Loucy (cell line): ENCODE measurements around the gene SORCS2.

Experiments used
- H2AFZ ChIP-seq: fragments of 200-600 bp; sonication (generic); 2 replicates; pipeline ENCODE4 v1.6.0; 2016; ENCODE audit warnings: antibody characterized with exemption, mild to moderate bottlenecking, low read length, moderate library complexity
- H3F3A ChIP-seq: fragments of 200-600 bp; 2 replicates; pipeline ENCODE4 v1.6.0; 2016; ENCODE audit warnings: antibody characterized with exemption, low read depth, mild to moderate bottlenecking
- H3K27me3 ChIP-seq: fragments of 200-600 bp; sonication (generic); 2 replicates; pipeline ENCODE4 v1.6.1; 2014; ENCODE audit warnings: low read length, mild to moderate bottlenecking; ENCODE audit not compliant: insufficient read depth, poor library complexity, severe bottlenecking
- H3K36me3 ChIP-seq: fragments of 200-600 bp; sonication (generic); 2 replicates; pipeline ENCODE4 v1.6.1; 2016; ENCODE audit warnings: low read length; ENCODE audit not compliant: insufficient read depth
- H3K4me1 ChIP-seq: fragments of 200-600 bp; sonication (generic); 2 replicates; pipeline ENCODE4 v1.5.1; 2014; ENCODE audit warnings: low read length, mild to moderate bottlenecking; ENCODE audit not compliant: insufficient read depth, poor library complexity, severe bottlenecking
- H3K4me2 ChIP-seq: fragments of 200-600 bp; sonication (generic); 2 replicates; pipeline ENCODE4 v1.6.0; 2014; ENCODE audit warnings: antibody characterized with exemption, low read length, low read depth, mild to moderate bottlenecking; ENCODE audit not compliant: poor library complexity, severe bottlenecking
- H3K4me3 ChIP-seq: fragments of 200-600 bp; sonication (generic); 2 replicates; pipeline ENCODE4 v1.5.1; 2014; ENCODE audit warnings: low read length, mild to moderate bottlenecking, mixed read lengths; ENCODE audit not compliant: poor library complexity, severe bottlenecking
- H3K79me2 ChIP-seq: fragments of 200-600 bp; sonication (generic); 2 replicates; pipeline ENCODE4 v1.6.1; 2014; ENCODE audit warnings: low read length; ENCODE audit not compliant: insufficient read depth
- H3K9ac ChIP-seq: fragments of 200-600 bp; sonication (generic); 2 replicates; pipeline ENCODE4 v1.6.0; 2014; ENCODE audit warnings: mild to moderate bottlenecking, low read depth, low read length, moderate library complexity; ENCODE audit not compliant: poor library complexity, severe bottlenecking
- H3K9me2 ChIP-seq: fragments of 200-600 bp; sonication (generic); replicated peaks from 2 replicates; pipeline ENCODE4 v1.6.1; 2016; ENCODE audit warnings: low read depth, low read length, mixed read lengths
- H3K9me3 ChIP-seq: fragments of 200-600 bp; sonication (generic); 2 replicates; pipeline ENCODE4 v1.6.1; 2014; ENCODE audit warnings: mild to moderate bottlenecking, antibody characterized with exemption, low read length, low read depth; ENCODE audit not compliant: insufficient read depth
- H4K20me1 ChIP-seq: fragments of 200-600 bp; sonication (generic); 2 replicates; pipeline ENCODE4 v1.6.0; 2014; ENCODE audit warnings: antibody characterized with exemption, low read length, mild to moderate bottlenecking; ENCODE audit not compliant: insufficient read depth, poor library complexity, severe bottlenecking
- CTCF ChIP-seq: fragments of 200-600 bp; sonication (generic); conservative IDR thresholded peaks from 2 replicates; pipeline ENCODE4 v1.5.1; 2014; ENCODE audit warnings: mild to moderate bottlenecking, antibody characterized with exemption, low read length
- EZH2phosphoT487 ChIP-seq: fragments of 200-600 bp; IDR thresholded peaks from 2 replicates; pipeline ENCODE4 v1.6.1; 2018; ENCODE audit warnings: antibody characterized with exemption, mild to moderate bottlenecking, moderate library complexity, borderline replicate concordance

Gene SORCS2

GRCh38 chr4:7736436-7737267 is 544.3 kb downstream of the SORCS2 start:
- no peaks in the 10 kb centered on the region for H4K20me1 ChIP-seq

GRCh38 chr4:7737268-7737645 is 544.9 kb downstream of the SORCS2 start:
- H3K4me1 ChIP-seq = no peaks in the 10 kb centered on the region

More at GRCh38 chr4:7736436-7737267, 544.3 kb downstream of the SORCS2 start:
- Histone ChIP-seq H2AFZ (no peak overlapping the region), H3K4me2 (no peak overlapping the region), H3K79me2 (no peaks in the 10 kb centered on the region), H3K36me3 (no peaks in the 10 kb centered on the region), H3K27me3 (no peaks in the 10 kb centered on the region), H3K4me3 (no peak overlapping the region), H3K9me2 (no peaks in the 10 kb centered on the region), H3K9ac (no peak overlapping the region), H3K4me1 (no peaks in the 10 kb centered on the region), H3F3A (no peaks in the 10 kb centered on the region), H3K9me3 (peaks cover 5% of the 10 kb centered on the region; the same call in 1 of the 2 replicates)
- TF ChIP-seq CTCF (no peak), EZH2phosphoT487 (no peak)

GRCh38 chr4:7737752-7738457 is 545.6 kb downstream of the SORCS2 start:
- no peak overlapping the region for H3K4me3 ChIP-seq
- H3K36me3 ChIP-seq = no peaks in the 10 kb centered on the region
- H3K79me2 ChIP-seq = no peaks in the 10 kb centered on the region
- no peaks in the 10 kb centered on the region for H4K20me1 ChIP-seq
- no peaks in the 10 kb centered on the region for H3K9me2 ChIP-seq
- no peak overlapping the region for H3K9ac ChIP-seq
- no peak overlapping the region for H2AFZ ChIP-seq
- H3K4me2 ChIP-seq = no peak overlapping the region
- no peak for TF ChIP-seq EZH2phosphoT487
- peaks cover 5% of the 10 kb centered on the region; the same call in 1 of the 2 replicates for H3K9me3 ChIP-seq
- H3K27me3 ChIP-seq = no peaks in the 10 kb centered on the region
- no peaks in the 10 kb centered on the region for H3K4me1 ChIP-seq
- no peaks in the 10 kb centered on the region for H3F3A ChIP-seq

More at GRCh38 chr4:7737268-7737645, 544.9 kb downstream of the SORCS2 start:
- H4K20me1 ChIP-seq = no peaks in the 10 kb centered on the region
- no peaks in the 10 kb centered on the region for H3F3A ChIP-seq
- TF ChIP-seq CTCF = no peak
- no peak for TF ChIP-seq EZH2phosphoT487
- H3K9me2 ChIP-seq = no peaks in the 10 kb centered on the region
- H2AFZ ChIP-seq = no peak overlapping the region
- H3K36me3 ChIP-seq = no peaks in the 10 kb centered on the region
- no peaks in the 10 kb centered on the region for H3K79me2 ChIP-seq
- H3K9me3 ChIP-seq = peaks cover 5% of the 10 kb centered on the region; the same call in 1 of the 2 replicates
- no peak overlapping the region for H3K4me2 ChIP-seq
- H3K27me3 ChIP-seq = no peaks in the 10 kb centered on the region
- no peak overlapping the region for H3K9ac ChIP-seq
- H3K4me3 ChIP-seq = no peak overlapping the region
